Liver (tissue), 9 donors: ENCODE data around the gene NT5DC1. TPM values are rescaled to one million over a fixed set of nuclear protein-coding genes. Genes with fewer than 3 reads are reported as not detected.

Experiments used
- DNase-seq: peaks from one replicate; pipeline ENCODE4 v3.0.0-alpha.2; 2017; ENCODE audit warnings: low spot score
- H3K27ac ChIP-seq, 2 donors: one replicate each; pipeline ENCODE4 v1.7.0; 2013; ENCODE audit warnings: inconsistent platforms in 2 of 2, low read length in 2 of 2, control low read depth in 1 of 2, low read depth in 1 of 2, mild to moderate bottlenecking in 1 of 2
- H3K27me3 ChIP-seq, 4 donors: one replicate each; pipeline versions ENCODE4 v1.6.1 to v1.7.0; 2013; ENCODE audit warnings: low read length in 3 of 4, inconsistent platforms in 1 of 4, mild to moderate bottlenecking in 1 of 4, moderate library complexity in 1 of 4; ENCODE audit not compliant: control insufficient read depth in 4 of 4, insufficient read depth in 4 of 4
- H3K36me3 ChIP-seq, 4 donors: one replicate each; pipeline versions ENCODE4 v1.6.1 to v1.7.0; 2013; ENCODE audit warnings: low read length in 3 of 4, mild to moderate bottlenecking in 3 of 4, low read depth in 1 of 4, moderate library complexity in 1 of 4; ENCODE audit not compliant: control insufficient read depth in 4 of 4, insufficient read depth in 3 of 4
- H3K4me1 ChIP-seq, 4 donors: one replicate each; pipeline versions ENCODE4 v1.6.1 to v1.7.0; 2013; ENCODE audit warnings: low read length in 3 of 4, mild to moderate bottlenecking in 3 of 4, moderate library complexity in 1 of 4; ENCODE audit not compliant: control insufficient read depth in 4 of 4, insufficient read depth in 4 of 4
- H3K4me3 ChIP-seq, 3 donors: one replicate each; pipeline versions ENCODE4 v1.6.1 to v1.7.0; 2013; ENCODE audit warnings: low read length in 3 of 3, control low read depth in 1 of 3, low read depth in 1 of 3, mild to moderate bottlenecking in 1 of 3
- H3K9ac ChIP-seq, 2 donors: one replicate each; pipeline ENCODE4 v1.7.0; 2013; ENCODE audit warnings: low read length in 2 of 2, mild to moderate bottlenecking in 2 of 2, moderate library complexity in 2 of 2, control low read depth in 1 of 2, low read depth in 1 of 2
- H3K9me3 ChIP-seq, 4 donors: one replicate each; pipeline versions ENCODE4 v1.6.1 to v1.7.0; 2013; ENCODE audit warnings: low read length in 3 of 4; ENCODE audit not compliant: control insufficient read depth in 4 of 4
- EGR1 ChIP-seq, 2 donors: IDR thresholded peaks; 2 replicates each; pipeline ENCODE4 v1.6.1; 2016 to 2018; ENCODE audit warnings: antibody characterized with exemption in 2 of 2, low read depth in 2 of 2
- FOXA1 ChIP-seq: IDR thresholded peaks from 2 replicates; pipeline ENCODE4 v1.6.1; 2016; ENCODE audit warnings: antibody characterized with exemption
- FOXA2 ChIP-seq: IDR thresholded peaks from 2 replicates; pipeline ENCODE4 v1.6.1; 2016; ENCODE audit warnings: antibody characterized with exemption
- GABPA ChIP-seq, 2 donors: IDR thresholded peaks in 1 of 2; conservative IDR thresholded peaks in 1 of 2; 2 replicates each; pipeline ENCODE4 v1.6.1; 2016; ENCODE audit warnings: antibody characterized with exemption in 2 of 2, mild to moderate bottlenecking in 1 of 2, moderate library complexity in 1 of 2
- HNF4A ChIP-seq, 2 donors: conservative IDR thresholded peaks; 2 replicates each; pipeline ENCODE4 v1.6.1; 2016; ENCODE audit warnings: antibody characterized with exemption in 2 of 2, mild to moderate bottlenecking in 2 of 2
- HNF4G ChIP-seq: IDR thresholded peaks from 2 replicates; pipeline ENCODE4 v1.6.1; 2016; ENCODE audit warnings: antibody characterized with exemption
- JUND ChIP-seq, 2 donors: IDR thresholded peaks; 2 replicates each; pipeline ENCODE4 v1.6.1; 2016; ENCODE audit warnings: antibody characterized with exemption in 2 of 2
- MAX ChIP-seq: IDR thresholded peaks from 2 replicates; pipeline ENCODE4 v1.6.1; 2016; ENCODE audit warnings: antibody characterized with exemption
- NR2F2 ChIP-seq: IDR thresholded peaks from 2 replicates; pipeline ENCODE4 v1.6.1; 2016; ENCODE audit warnings: antibody characterized with exemption
- RAD21 ChIP-seq, 2 donors: IDR thresholded peaks; 2 replicates each; pipeline ENCODE4 v1.6.1; 2016; ENCODE audit warnings: antibody characterized with exemption in 2 of 2, mild to moderate bottlenecking in 2 of 2
- REST ChIP-seq: IDR thresholded peaks from 2 replicates; pipeline ENCODE4 v1.6.1; 2016; ENCODE audit warnings: antibody characterized with exemption, mild to moderate bottlenecking
- RXRA ChIP-seq, 2 donors: IDR thresholded peaks; 2 replicates each; pipeline ENCODE4 v1.6.1; 2017 to 2018; ENCODE audit warnings: antibody characterized with exemption in 2 of 2, mild to moderate bottlenecking in 1 of 2
- SP1 ChIP-seq: IDR thresholded peaks from 2 replicates; pipeline ENCODE4 v1.6.1; 2018; ENCODE audit warnings: antibody characterized with exemption, mild to moderate bottlenecking
- ZBTB33 ChIP-seq: IDR thresholded peaks from 2 replicates; pipeline ENCODE4 v1.6.1; 2016; ENCODE audit warnings: antibody characterized with exemption
- WGBS: extraction: QIAGEN DNeasy Blood & Tissue Kit; methylation state at CpG from one replicate; pipeline ENCODE4 v1.1.7; 2013; 5-methylcytosine and 5-hydroxymethylcytosine counted together
- polyA plus RNA-seq, 2 donors: library from polyadenylated mRNA; stranded (reverse) in 1 of 2; unstranded in 1 of 2; fragments of 200-250 nt in 1 of 2; fragments of >200 nt in 1 of 2; fragmentation: Nextera tagmentation in 1 of 2; extraction: Ambion mirVana in 1 of 2; gene quantifications; one replicate each; pipeline versions ENCODE4 v1.2.1 to v1.2.3, GENCODE V29; 2013 to 2015
- total RNA-seq, 2 donors: library from RNA; depleted of rRNA; stranded (reverse); fragments of >200 nt; gene quantifications; one replicate each; pipeline ENCODE4 v1.2.3, GENCODE V29; 2014
- TF ChIP-seq, protein P1 (sequence below): fragments of 150-350 bp; IDR thresholded peaks from 2 replicates; pipeline ENCODE4 v1.5.1; 2017; ENCODE audit warnings: improper control_type of control experiment, low read depth, low read length; ENCODE audit not compliant: missing input control
- donor health status: healthy.
- donor health status: healthy.
- donor health status: healthy.
- donor health status: healthy.
- donor health status: healthy.

NT5DC1 gene
- total and polyA plus RNA-seq, 4 donors: 10.4 to 31.4 (median 23.3) TPM

GRCh38 chr6:116221911-116222310 lies 121.3 kb downstream of the NT5DC1 start (continued):
- TF ChIP-seq, protein P1, sequence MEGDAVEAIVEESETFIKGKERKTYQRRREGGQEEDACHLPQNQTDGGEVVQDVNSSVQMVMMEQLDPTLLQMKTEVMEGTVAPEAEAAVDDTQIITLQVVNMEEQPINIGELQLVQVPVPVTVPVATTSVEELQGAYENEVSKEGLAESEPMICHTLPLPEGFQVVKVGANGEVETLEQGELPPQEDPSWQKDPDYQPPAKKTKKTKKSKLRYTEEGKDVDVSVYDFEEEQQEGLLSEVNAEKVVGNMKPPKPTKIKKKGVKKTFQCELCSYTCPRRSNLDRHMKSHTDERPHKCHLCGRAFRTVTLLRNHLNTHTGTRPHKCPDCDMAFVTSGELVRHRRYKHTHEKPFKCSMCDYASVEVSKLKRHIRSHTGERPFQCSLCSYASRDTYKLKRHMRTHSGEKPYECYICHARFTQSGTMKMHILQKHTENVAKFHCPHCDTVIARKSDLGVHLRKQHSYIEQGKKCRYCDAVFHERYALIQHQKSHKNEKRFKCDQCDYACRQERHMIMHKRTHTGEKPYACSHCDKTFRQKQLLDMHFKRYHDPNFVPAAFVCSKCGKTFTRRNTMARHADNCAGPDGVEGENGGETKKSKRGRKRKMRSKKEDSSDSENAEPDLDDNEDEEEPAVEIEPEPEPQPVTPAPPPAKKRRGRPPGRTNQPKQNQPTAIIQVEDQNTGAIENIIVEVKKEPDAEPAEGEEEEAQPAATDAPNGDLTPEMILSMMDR: no peak
- TF ChIP-seq HNF4A (conservative IDR thresholded peaks at IDR 0.05) (no peak), JUND (IDR thresholded peaks at IDR 0.05) (no peak)

- WGBS: 93% methylated on average over 3 of the region's 3 CpGs
- Histone ChIP-seq H3K36me3 (peaks cover 0 to 3% (median 3%) of the 10 kb centered on the region in 4 donors), H3K27me3 (no peaks in the 10 kb centered on the region), H3K4me3 (no peak overlapping the region), H3K9ac (no peak overlapping the region), H3K9me3 (no peaks in the 10 kb centered on the region), H3K4me1 (no peaks in the 10 kb centered on the region), H3K27ac (no peak overlapping the region)
- TF ChIP-seq GABPA (IDR thresholded peaks at IDR 0.05 in 1 of 2, conservative IDR thresholded peaks at IDR 0.05 in 1 of 2) (no peak), REST (no peak), HNF4G (no peak), MAX (no peak), NR2F2 (no peak), FOXA1 (no peak), RAD21 (IDR thresholded peaks at IDR 0.05) (no peak), JUND (IDR thresholded peaks at IDR 0.05) (no peak)
- TF ChIP-seq, protein P1: no peak
- no peak for DNase-seq
Measured at GRCh38 chr6:116223355-116223754, 122.7 kb downstream of the NT5DC1 start.

DNA sequence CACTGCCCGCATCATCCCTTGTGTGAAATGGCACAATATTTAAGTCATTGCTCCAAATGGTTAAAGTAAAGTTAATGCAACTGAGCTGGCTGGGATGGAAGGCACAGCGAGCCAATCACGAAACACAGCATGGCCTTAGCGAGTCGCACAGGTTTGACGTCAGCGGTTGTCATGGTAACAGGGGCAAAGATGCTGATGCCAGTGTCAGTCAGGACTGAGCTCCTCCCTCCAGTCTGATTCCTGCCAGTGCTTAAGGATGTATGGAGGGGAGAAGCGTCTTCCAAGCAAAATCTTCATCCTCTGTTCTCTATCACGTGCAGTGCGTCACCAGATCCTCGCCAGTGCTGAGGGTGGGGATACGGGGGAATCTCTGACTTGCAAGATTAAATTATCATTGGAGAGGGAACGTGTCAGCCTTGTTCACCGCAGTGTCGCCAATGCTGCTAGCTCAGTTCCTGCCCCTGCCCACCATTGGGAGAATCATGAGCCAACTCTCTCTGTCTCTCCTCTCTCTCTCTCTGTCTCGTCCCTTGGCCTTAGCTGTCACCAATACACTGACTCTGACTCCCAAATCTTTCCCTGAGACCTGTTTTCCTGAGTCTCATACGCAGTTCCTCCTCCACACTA lies 128.7 kb downstream of the NT5DC1 start:
- no peak overlapping the region for H3K4me3 ChIP-seq
- no peaks in the 10 kb centered on the region for H3K4me1 ChIP-seq
- H3K27ac ChIP-seq: no peak overlapping the region
- H3K27me3 ChIP-seq: no peaks in the 10 kb centered on the region
- no peak overlapping the region for H3K9ac ChIP-seq
- peak; percentile 49 for DNase-seq
- H3K9me3 ChIP-seq: no peaks in the 10 kb centered on the region
- 85% methylated on average over 17 of the region's 17 CpGs for WGBS
- peaks cover 0 to 4% (median 3%) of the 10 kb centered on the region in 4 donors for H3K36me3 ChIP-seq
- TF ChIP-seq FOXA1: no peak
- no peak for TF ChIP-seq SP1
- TF ChIP-seq MAX: no peak
- TF ChIP-seq, protein P1: no peak
- no peak for TF ChIP-seq JUND (IDR thresholded peaks at IDR 0.05)
- no peak for TF ChIP-seq FOXA2
- TF ChIP-seq ZBTB33: no peak
- TF ChIP-seq HNF4G: no peak
- no peak for TF ChIP-seq RXRA (IDR thresholded peaks at IDR 0.05)
- TF ChIP-seq RAD21 (IDR thresholded peaks at IDR 0.05): no peak
- no peak for TF ChIP-seq EGR1 (IDR thresholded peaks at IDR 0.05; ENCODE audit: low read depth in 2 of 2)
